IPS-15b (cell line): ENCODE results near the gene RBM12.
A peak's percentile ranks its signal among the peaks of the same experiment; 100 is the strongest.

Source experiments
- H3K27me3 ChIP-seq: one replicate; pipeline ENCODE4 v1.6.1; 2013; ENCODE audit warnings: low read length; ENCODE audit not compliant: control insufficient read depth, insufficient read depth
- H3K36me3 ChIP-seq: one replicate; pipeline ENCODE4 v1.6.1; 2013; ENCODE audit warnings: low read length; ENCODE audit not compliant: control insufficient read depth, insufficient read depth
- H3K4me1 ChIP-seq: one replicate; pipeline ENCODE4 v1.6.1; 2013; ENCODE audit warnings: mild to moderate bottlenecking, low read length; ENCODE audit not compliant: control insufficient read depth, insufficient read depth
- H3K4me3 ChIP-seq: one replicate; pipeline ENCODE4 v1.5.1; 2013; ENCODE audit warnings: low read depth, low read length
- H3K9ac ChIP-seq: one replicate; pipeline ENCODE4 v1.6.1; 2013; ENCODE audit warnings: low read depth, mild to moderate bottlenecking, low read length
- H3K9me3 ChIP-seq: one replicate; pipeline ENCODE4 v1.6.1; 2013; ENCODE audit warnings: mild to moderate bottlenecking, low read length; ENCODE audit not compliant: control insufficient read depth, insufficient read depth

The RBM12 gene

GRCh38 chr20:35704514-35705261 lies 40.0 kb upstream of the RBM12 start:
- H3K9me3 ChIP-seq, result no peaks in the 10 kb centered on the region
- H3K4me1 ChIP-seq, result no peaks in the 10 kb centered on the region
- H3K9ac ChIP-seq, result no peak overlapping the region
- H3K27me3 ChIP-seq, result no peaks in the 10 kb centered on the region
- no peak overlapping the region for H3K4me3 ChIP-seq
- peaks cover 21% of the 10 kb centered on the region for H3K36me3 ChIP-seq

DNA sequence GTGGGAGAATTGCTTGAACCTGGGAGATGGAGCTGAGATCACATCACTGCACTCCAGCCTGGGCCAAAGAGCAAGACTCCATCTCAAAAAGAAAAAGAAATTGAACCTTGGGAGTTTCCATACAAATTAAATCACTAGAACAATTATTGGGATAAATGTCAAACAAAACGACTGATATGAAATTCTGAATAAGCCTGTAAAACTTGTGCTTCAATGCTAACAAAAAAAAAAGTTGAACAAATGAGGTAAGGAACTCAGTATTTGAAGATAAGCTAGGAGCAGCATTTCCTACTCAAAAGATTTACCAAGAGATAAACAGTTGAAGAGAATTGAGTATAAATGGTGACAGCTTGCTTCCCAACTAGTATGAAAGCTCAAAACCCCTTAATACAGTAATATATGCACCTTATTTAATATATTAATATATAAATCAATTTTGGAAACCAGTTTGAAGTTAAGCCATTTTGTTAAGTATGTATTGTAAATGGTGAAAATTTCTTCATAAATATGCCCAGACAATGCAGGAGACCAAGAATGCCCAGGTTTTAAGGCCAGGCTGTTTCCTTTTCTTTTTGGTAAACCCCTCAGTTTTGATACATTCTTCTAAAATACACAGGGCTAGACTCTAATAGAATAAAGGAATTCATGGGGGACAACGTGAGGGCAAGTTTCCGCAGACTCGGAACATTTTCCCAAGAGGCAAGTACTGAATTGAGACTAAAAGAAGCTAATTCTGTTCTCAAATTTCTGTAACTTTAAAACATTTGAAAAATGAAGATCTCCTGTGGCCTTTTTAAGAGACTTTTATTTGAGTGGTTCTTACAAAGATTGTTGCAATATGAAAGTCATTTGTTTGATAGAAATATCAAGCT lies 38.4 kb upstream of the RBM12 start:
- no peak overlapping the region for H3K4me3 ChIP-seq
- H3K27me3 ChIP-seq, result no peaks in the 10 kb centered on the region
- no peaks in the 10 kb centered on the region for H3K9me3 ChIP-seq
- peaks cover 17% of the 10 kb centered on the region for H3K36me3 ChIP-seq
- no peak overlapping the region for H3K9ac ChIP-seq
- H3K4me1 ChIP-seq, result no peaks in the 10 kb centered on the region

DNA sequence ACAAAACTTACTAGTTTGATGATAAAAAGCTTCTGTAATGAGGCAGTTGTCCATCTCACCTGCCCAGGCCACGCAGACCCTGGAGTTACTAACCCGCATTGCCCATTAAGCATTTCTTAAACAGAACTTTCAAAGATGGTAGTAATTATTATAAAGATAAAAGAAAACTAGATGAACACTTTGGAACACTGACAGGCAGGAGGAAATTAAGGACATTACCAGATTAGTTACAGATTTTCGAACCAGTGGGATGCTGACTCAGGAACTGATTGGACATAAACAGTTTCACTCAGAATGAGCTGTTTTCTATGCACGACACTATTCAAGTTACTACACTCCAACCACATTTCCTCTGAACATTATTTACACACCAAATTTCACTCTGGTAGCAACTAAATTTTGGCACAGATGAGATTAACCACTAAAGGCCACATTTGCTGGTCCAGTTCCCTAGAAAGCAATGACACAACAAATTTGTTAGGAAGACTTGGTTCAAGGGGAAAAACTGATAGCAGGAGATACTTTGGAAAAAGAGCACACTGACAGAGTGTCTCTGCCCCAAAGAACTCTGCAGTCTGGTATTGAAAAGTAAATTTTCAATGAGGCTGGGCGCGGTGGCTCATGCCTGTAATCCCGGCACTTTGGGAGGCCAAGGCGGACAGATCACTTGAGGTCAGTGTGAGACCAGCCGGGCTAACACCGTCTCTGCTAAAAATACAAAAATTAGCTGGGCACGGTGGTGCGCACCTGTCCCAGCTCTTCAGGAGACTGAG lies 37.5 kb upstream of the RBM12 start:
- Histone ChIP-seq H3K9me3 (no peaks in the 10 kb centered on the region), H3K9ac (no peak overlapping the region), H3K27me3 (no peaks in the 10 kb centered on the region), H3K4me1 (no peaks in the 10 kb centered on the region), H3K36me3 (peaks cover 10% of the 10 kb centered on the region), H3K4me3 (no peak overlapping the region)

DNA sequence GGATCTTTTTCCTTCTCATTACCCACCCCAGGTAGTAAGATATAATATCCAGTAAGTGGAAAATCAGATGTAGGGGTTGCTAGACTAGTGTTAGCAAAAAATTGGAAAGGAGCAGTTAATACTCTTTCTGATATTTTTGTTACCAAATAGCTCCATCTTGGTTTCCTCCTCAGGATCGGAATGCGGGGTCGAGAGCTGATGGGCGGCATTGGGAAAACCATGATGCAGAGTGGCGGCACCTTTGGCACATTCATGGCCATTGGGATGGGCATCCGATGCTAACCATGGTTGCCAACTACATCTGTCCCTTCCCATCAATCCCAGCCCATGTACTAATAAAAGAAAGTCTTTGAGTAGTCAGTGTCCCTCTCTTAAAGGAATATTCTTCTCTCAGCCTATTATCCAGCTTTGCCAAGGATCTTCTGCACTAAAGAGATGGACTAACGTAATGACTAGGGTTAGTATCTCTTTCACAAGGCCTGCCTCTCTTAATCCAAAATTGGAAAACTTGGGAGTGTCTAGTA lies 36.0 kb upstream of the RBM12 start:
- H3K9ac ChIP-seq, result no peak overlapping the region
- H3K36me3 ChIP-seq, result peaks cover 10% of the 10 kb centered on the region
- no peaks in the 10 kb centered on the region for H3K9me3 ChIP-seq
- H3K4me3 ChIP-seq, result no peak overlapping the region
- no peaks in the 10 kb centered on the region for H3K4me1 ChIP-seq
- H3K27me3 ChIP-seq, result no peaks in the 10 kb centered on the region

- no peaks in the 10 kb centered on the region for H3K27me3 ChIP-seq
- no peaks in the 10 kb centered on the region for H3K4me1 ChIP-seq
- peaks cover 9% of the 10 kb centered on the region for H3K36me3 ChIP-seq
- peak overlapping the region; percentile 98 for H3K9ac ChIP-seq
- no peaks in the 10 kb centered on the region for H3K9me3 ChIP-seq
- H3K4me3 ChIP-seq, result peak overlapping the region; percentile 97
These were observed 35.4 kb upstream of the RBM12 start for GRCh38 chr20:35699957-35700624.

DNA sequence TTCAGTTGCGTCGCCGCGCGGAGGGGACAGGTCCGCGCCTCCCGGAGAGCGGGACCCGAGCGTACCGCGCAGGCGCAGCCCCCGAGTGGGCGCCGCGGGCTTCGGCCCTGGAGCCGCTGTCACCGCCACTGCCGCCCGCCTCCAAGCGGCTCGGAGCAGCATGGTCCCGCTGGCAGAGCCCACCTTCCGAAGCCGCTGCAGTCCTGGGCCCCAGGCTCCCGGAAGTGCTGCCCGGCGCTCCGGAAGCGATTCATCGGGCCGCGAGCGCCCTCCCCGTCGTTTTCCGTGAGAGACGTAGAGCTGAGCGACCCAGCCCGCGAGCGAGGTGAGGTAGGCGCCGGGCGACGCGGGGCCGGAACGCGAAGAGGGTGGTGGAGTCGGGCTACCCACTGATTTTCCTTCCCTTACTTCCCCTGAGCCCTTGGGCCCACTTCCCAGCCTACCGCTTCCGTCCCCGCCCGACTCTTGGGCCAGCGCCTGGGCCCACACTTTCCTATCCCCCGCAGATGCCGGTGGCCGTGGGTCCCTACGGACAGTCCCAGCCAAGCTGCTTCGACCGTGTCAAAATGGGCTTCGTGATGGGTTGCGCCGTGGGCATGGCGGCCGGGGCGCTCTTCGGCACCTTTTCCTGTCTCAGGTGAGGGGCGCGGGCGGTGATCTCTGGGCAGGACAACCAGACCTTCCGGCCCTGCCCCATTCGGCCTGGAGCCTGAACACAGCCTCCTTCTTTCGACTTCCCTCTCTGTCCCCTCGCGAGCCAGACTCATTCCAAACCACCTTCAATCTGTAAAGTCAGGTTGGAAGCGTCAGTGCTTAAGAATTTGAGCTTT lies 34.6 kb upstream of the RBM12 start, which contains the start of the genes NFS1 and ROMO1:
NFS1 (minus strand) TSS at position 226 of the 830 bp plus-strand sequence; CDS start at position 162, 64 bp downstream.
ROMO1 (plus strand) TSS at position 279 of the 830 bp plus-strand sequence; CDS start at position 507, 228 bp downstream.
- Histone ChIP-seq H3K36me3 (peaks cover 6% of the 10 kb centered on the region), H3K9ac (peak within 1 kb of the TSS; percentile 98), H3K27me3 (no peaks in the 10 kb centered on the region), H3K4me3 (peak within 1 kb of the TSS; percentile 97), H3K4me1 (no peaks in the 10 kb centered on the region), H3K9me3 (no peaks in the 10 kb centered on the region)

DNA sequence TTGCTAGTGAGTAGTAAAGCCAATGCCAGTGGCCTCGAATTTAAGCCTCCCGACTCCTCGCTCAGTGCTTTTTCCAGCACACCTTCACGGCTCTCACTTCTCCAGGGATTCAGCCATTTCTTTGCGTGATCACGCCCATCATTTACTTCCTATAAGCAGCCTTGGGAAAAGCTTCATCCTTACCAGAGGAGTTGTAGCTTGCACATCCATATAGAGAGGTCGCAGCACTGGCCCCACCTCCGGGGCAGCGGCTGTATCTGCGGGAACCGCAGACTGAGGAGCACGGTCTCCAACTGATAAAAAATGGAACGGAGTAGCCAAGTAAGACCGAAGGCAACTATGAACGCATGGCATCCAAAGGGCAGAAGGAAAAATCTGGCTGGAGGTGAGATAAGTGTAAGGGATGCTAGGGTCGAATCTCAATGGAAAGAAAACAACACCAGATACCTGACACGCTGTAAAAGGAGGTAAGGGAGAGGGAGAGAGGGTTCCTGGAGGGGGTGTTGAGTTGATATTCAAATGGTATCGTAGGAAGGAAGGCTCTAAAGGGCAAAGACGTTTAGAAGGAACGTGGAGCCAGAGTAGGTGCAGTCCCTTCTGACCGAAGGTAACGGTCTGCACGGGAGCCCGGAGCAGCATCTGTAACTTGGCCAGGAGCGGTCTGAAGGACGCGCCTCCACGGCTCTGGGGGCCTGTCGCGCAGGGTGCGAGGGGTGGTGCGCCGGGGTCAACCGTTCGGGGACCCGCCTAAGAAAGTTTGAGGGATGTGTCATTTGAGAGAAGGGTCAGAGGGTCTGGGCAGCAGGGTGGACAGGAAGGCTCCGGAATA lies 33.8 kb upstream of the RBM12 start:
- peak overlapping the region; percentile 56 for H3K9ac ChIP-seq
- no peaks in the 10 kb centered on the region for H3K4me1 ChIP-seq
- peak overlapping the region; percentile 97 for H3K4me3 ChIP-seq
- H3K9me3 ChIP-seq, result no peaks in the 10 kb centered on the region
- H3K36me3 ChIP-seq, result peaks cover 6% of the 10 kb centered on the region
- H3K27me3 ChIP-seq, result no peaks in the 10 kb centered on the region

DNA sequence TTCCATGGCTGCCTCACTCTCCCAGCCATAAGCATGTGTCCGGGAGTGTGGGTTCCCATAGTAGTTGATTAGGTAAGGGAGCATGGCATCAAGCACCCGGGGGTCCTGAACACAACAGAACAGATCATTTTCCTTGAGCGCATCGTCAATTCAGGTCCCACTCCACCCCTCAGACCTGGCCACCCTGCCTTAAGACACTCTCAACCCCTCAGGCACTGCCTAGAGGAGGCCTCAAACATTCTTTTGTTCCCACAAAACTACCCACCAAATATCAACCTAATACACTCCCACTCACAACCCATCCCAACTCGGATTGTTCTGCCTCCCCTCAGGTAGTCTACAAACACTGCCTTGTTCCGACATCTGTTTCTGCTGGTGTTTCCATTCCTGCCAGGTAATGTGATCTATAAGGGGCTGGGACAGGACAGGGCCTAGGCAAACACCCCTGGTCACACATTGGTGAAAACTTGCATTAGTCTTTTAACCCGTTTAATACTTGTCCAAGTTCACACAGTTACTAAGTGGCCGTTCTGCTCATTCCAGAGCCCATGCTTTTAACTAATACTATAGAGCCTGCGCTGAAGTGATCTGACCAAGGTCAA lies 33.1 kb upstream of the RBM12 start:
- no peak overlapping the region for H3K9ac ChIP-seq
- H3K4me3 ChIP-seq, result peak overlapping the region; percentile 97
- H3K36me3 ChIP-seq, result peaks cover 6% of the 10 kb centered on the region

DNA sequence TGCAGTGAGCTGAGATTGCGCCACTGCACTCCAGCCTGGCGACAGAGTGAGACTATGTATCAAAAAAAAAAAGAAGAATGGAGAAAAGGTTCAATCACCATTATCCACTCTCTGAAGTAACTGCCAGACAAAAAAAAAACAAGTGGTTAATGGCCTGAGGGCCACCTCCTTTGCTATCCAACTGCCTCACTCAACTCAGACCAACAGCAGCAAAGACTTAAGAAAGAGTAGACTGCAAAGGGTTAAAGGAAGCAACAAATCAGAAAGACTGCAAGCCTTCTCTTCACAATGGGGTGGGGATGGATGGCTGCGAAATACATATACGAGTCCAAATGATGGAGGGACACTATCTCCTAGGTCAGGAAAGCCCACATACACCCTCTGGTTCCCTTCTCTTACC lies 31.3 kb upstream of the RBM12 start:
- no peaks in the 10 kb centered on the region for H3K27me3 ChIP-seq
- no peaks in the 10 kb centered on the region for H3K9me3 ChIP-seq
- no peaks in the 10 kb centered on the region for H3K4me1 ChIP-seq
- H3K36me3 ChIP-seq, result peaks cover 8% of the 10 kb centered on the region
- no peak overlapping the region for H3K9ac ChIP-seq
- H3K4me3 ChIP-seq, result no peak overlapping the region

More for the DNA sequence above, 33.1 kb upstream of the RBM12 start:
- H3K27me3 ChIP-seq, result no peaks in the 10 kb centered on the region
- no peaks in the 10 kb centered on the region for H3K9me3 ChIP-seq
- H3K4me1 ChIP-seq, result no peaks in the 10 kb centered on the region
